Panc1 (cell line): ENCODE results near the gene ABLIM2. TPM values are rescaled to one million over a fixed set of nuclear protein-coding genes. Genes with fewer than 3 reads are reported as not detected.

Experiments
- ATAC-seq: fragments of 200-7000 bp; cut with Tn5 transposase; 2 replicates; pipeline ENCODE4 v1.9.1; 2020; ENCODE audit warnings: mild to moderate bottlenecking, moderate library complexity
- BruUV-seq: library from RNA; stranded (reverse); fragments of 400-500 nt; replicated peaks from 2 replicates; lab custom pipeline; 2021; lab: Mats Ljungman, UMichigan
- CTCF ChIA-PET: fragments of 300-600 bp; sonication (Branson Sonifier 250); formaldehyde crosslinking; loops from one replicate; lab custom pipeline; 2022; ENCODE audit warnings: antibody characterized with exemption; lab: Charles Lee
- POLR2A ChIA-PET: fragments of 300-600 bp; sonication (Branson Sonifier 250); formaldehyde crosslinking; loops from one replicate; lab custom pipeline; 2022; ENCODE audit warnings: antibody characterized with exemption; lab: Charles Lee
- DNase-seq: peaks from one replicate; pipeline ENCODE4 v3.0.0-alpha.2; 2010; ENCODE audit warnings: low read depth, low spot score
- H3K27ac ChIP-seq: 2 replicates; pipeline ENCODE4 v1.5.1; 2011; ENCODE audit warnings: mild to moderate bottlenecking, low read length, inconsistent platforms
- H3K27me3 ChIP-seq: fragments of 200-500 bp; sonication (Bioruptor generic); 2 replicates; pipeline ENCODE4 v1.6.0; 2014; ENCODE audit warnings: low read length, inconsistent platforms; ENCODE audit not compliant: control insufficient read depth, insufficient read depth
- H3K36me3 ChIP-seq: fragments of 200-500 bp; sonication (Bioruptor generic); 2 replicates; pipeline ENCODE4 v1.5.1; 2014; ENCODE audit warnings: inconsistent platforms, mild to moderate bottlenecking, low read length, moderate library complexity; ENCODE audit not compliant: control insufficient read depth, insufficient read depth
- H3K4me1 ChIP-seq: 2 replicates; pipeline ENCODE4 v1.5.1; 2011; ENCODE audit warnings: inconsistent platforms, mild to moderate bottlenecking, low read length, moderate library complexity; ENCODE audit not compliant: control insufficient read depth, insufficient read depth
- H3K4me3 ChIP-seq, 2 experiments: 2 replicates each; pipeline ENCODE4 v1.5.1; 2011 to 2012; ENCODE audit warnings: low read depth in 2 of 2, low read length in 2 of 2, mild to moderate bottlenecking in 2 of 2, inconsistent platforms in 1 of 2, moderate library complexity in 1 of 2
- H3K9me3 ChIP-seq: fragments of 200-500 bp; sonication (Bioruptor generic); 2 replicates; pipeline ENCODE4 v1.5.1; 2014; ENCODE audit warnings: low read depth, mild to moderate bottlenecking, inconsistent platforms, low read length, moderate library complexity; ENCODE audit not compliant: control insufficient read depth, insufficient read depth
- CTCF ChIP-seq: fragments of 450-650 bp; IDR thresholded peaks from 2 replicates; pipeline ENCODE4 v1.5.1; 2017; ENCODE audit warnings: mild to moderate bottlenecking
- POLR2AphosphoS5 ChIP-seq: IDR thresholded peaks from 2 replicates; pipeline ENCODE4 v1.6.1; 2012; ENCODE audit warnings: mild to moderate bottlenecking, low read depth, low read length, moderate library complexity
- REST ChIP-seq, 2 experiments: IDR thresholded peaks; 2 replicates each; pipeline ENCODE4 v1.6.1; 2011 to 2012; ENCODE audit warnings: low read depth in 2 of 2, control low read depth in 1 of 2, low read length in 1 of 2, mild to moderate bottlenecking in 1 of 2, moderate library complexity in 1 of 2; ENCODE audit not compliant: insufficient read depth in 1 of 2
- SIN3A ChIP-seq: IDR thresholded peaks from 2 replicates; pipeline ENCODE4 v1.6.1; 2012; ENCODE audit warnings: low read depth, mild to moderate bottlenecking, low read length, moderate library complexity, borderline replicate concordance; ENCODE audit not compliant: insufficient read depth
- TCF7L2 ChIP-seq: IDR thresholded peaks from 2 replicates; pipeline ENCODE4 v1.6.1; 2011; ENCODE audit warnings: mild to moderate bottlenecking, low read depth, low read length, inconsistent platforms
- in situ Hi-C: cut with HindIII; loops from 2 replicates; pipeline ENCODE4 v1.10.0; 2016; ENCODE audit warnings: low sequenced_read_pairs, low pct_unique_long_range_greater_than_20kb
- intact Hi-C: fragments of 100-400 bp; cut with micrococcal nuclease; formaldehyde crosslinking; loops from one replicate; pipeline ENCODE4 v1.10.0; 2022; ENCODE audit not compliant: unreplicated experiment
- total RNA-seq: library from RNA; stranded (reverse); gene quantifications from one replicate; pipeline ENCODE4 v1.2.1, GENCODE V29; 2021; ENCODE audit not compliant: unreplicated experiment

Gene ABLIM2
- total RNA-seq, 1 experiment from 2014 or later, result 0.64 TPM

DNA sequence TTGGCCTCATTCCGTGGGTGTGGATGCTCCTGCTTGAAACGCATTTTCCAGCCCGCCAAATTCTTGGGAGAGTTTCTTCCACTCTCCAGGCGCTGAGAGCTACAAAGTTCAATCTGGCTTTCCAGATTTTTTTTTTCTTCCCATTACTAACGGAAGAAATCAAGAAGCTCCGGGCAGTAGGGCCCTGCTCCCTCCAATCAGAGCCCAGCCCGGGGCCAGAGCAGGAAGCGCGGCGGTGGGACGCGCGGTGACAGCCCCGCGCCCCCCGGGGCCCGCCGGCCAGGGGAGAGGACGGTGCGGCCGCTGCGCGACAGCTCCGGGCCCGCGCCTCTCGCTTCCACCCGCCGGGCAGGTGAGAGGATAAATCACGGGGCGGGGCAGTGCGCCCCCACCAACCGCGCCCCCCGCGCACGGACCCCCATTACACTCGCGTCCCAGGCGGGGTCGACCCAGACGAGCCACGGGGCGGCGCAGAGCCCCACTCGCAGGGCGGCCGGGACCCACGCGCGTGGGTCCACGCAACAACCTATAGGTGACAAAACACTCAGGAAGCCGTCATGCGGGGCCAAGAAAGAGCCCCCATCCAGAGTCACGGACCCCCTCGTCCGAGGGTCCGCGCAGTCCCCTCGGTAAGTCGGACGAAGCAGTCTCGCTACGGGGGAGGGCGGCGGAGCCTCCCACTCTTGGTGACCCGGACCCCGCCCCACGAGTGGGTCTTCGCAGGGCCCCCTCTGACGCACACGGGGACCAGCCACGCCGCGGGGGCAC, 219.8 kb downstream of the ABLIM2 start:
- POLR2A ChIA-PET, result no interaction called here
- peaks cover 5% of the 10 kb centered on the region for H3K36me3 ChIP-seq

GRCh38 chr4:7938266-7938608, 220.4 kb downstream of the ABLIM2 start:
- in situ Hi-C loops, result no loop called here

More for the DNA sequence above, 219.8 kb downstream of the ABLIM2 start:
- TF ChIP-seq SIN3A, result 0 out of 2 replicates have a peak, but pooled peaks have one; percentile 29
- TF ChIP-seq POLR2AphosphoS5, result no peak; the same call in 1 of the 2 replicates
- H3K27ac ChIP-seq, result peak overlapping the region; percentile 97
- H3K4me1 ChIP-seq, result peaks cover 38% of the 10 kb centered on the region
- peak overlapping the region; percentile 64 to 79 for H3K4me3 ChIP-seq
- H3K9me3 ChIP-seq, result no peaks in the 10 kb centered on the region
- ATAC-seq (peak; percentile 18), DNase-seq (no peak)
- no TSS peak for BruUV-seq
- intact Hi-C loops, result loop anchor here (10.0 kb wide), 1 partner anchor 64 kb away; no protein-coding TSS in a partner anchor
- in situ Hi-C loops, result no loop called here
- CTCF ChIA-PET, result no interaction called here
- no peaks in the 10 kb centered on the region for H3K27me3 ChIP-seq

More at GRCh38 chr4:7938266-7938608, 220.4 kb downstream of the ABLIM2 start:
- no TSS peak for BruUV-seq
- H3K4me3 ChIP-seq, result peak overlapping the region; percentile 64 to 79
- POLR2A ChIA-PET, result interaction anchor here (0.7 kb wide), 1 partner anchor 21 kb away, joined by 4 read pairs; no protein-coding TSS in a partner anchor
- no peak for DNase-seq
- H3K27ac ChIP-seq, result peak overlapping the region; percentile 97
- ATAC-seq, result no peak
- no peak for TF ChIP-seq SIN3A
- TF ChIP-seq REST (IDR thresholded peaks at IDR 0.05; ENCODE audit: insufficient read depth in 1 of 2, low read depth in 2 of 2, low read length in 1 of 2), result no peak
- TF ChIP-seq POLR2AphosphoS5, result no peak
- TF ChIP-seq TCF7L2, result no peak
- no peak for TF ChIP-seq CTCF
- intact Hi-C loops, result loop anchor here (10.0 kb wide), 1 partner anchor 63 kb away; no protein-coding TSS in a partner anchor
- H3K27me3 ChIP-seq, result no peaks in the 10 kb centered on the region
- H3K36me3 ChIP-seq, result peaks cover 5% of the 10 kb centered on the region
- CTCF ChIA-PET, result interaction anchor here (0.6 to 0.7 kb wide), 2 partner anchors 121 to 239 kb away, joined by 3 to 6 read pairs; no protein-coding TSS in a partner anchor
- H3K9me3 ChIP-seq, result no peaks in the 10 kb centered on the region
- H3K4me1 ChIP-seq, result peaks cover 42% of the 10 kb centered on the region
